H9 (cell line): Measurements from ENCODE around the gene MAGI1. TPM values are rescaled to one million over a fixed set of nuclear protein-coding genes. Genes with fewer than 3 reads are reported as not detected.

Experiments used
- DNase-seq: peaks from one replicate; pipeline ENCODE4 v3.0.0-alpha.2; 2017
- H2AFZ ChIP-seq: one replicate; pipeline ENCODE4 v1.6.1; 2013; ENCODE audit warnings: mild to moderate bottlenecking, low read length, control low read depth, moderate library complexity
- H2AK5ac ChIP-seq: 2 replicates; pipeline ENCODE4 v1.6.1; 2013; ENCODE audit warnings: low read length, control low read depth, mixed read lengths; ENCODE audit not compliant: insufficient read length
- H2BK120ac ChIP-seq: one replicate; pipeline ENCODE4 v1.6.1; 2013; ENCODE audit warnings: low read depth, mild to moderate bottlenecking, low read length, control low read depth, inconsistent platforms; ENCODE audit not compliant: poor library complexity, severe bottlenecking
- H2BK12ac ChIP-seq: 2 replicates; pipeline ENCODE4 v1.6.1; 2013; ENCODE audit warnings: low read length, control low read depth, mixed read lengths, low read depth; ENCODE audit not compliant: insufficient read length
- H2BK15ac ChIP-seq: 2 replicates; pipeline ENCODE4 v1.6.1; 2013; ENCODE audit warnings: low read depth, low read length, control low read depth
- H2BK20ac ChIP-seq: one replicate; pipeline ENCODE4 v1.6.1; 2013; ENCODE audit warnings: low read depth, mild to moderate bottlenecking, low read length, control low read depth, inconsistent platforms; ENCODE audit not compliant: poor library complexity, severe bottlenecking
- H2BK5ac ChIP-seq: 2 replicates; pipeline ENCODE4 v1.6.1; 2013; ENCODE audit warnings: low read length, control low read depth, mixed read lengths; ENCODE audit not compliant: insufficient read length
- H3K14ac ChIP-seq: 2 replicates; pipeline ENCODE4 v1.6.1; 2013; ENCODE audit warnings: low read length, control low read depth; ENCODE audit not compliant: insufficient read depth
- H3K18ac ChIP-seq: 2 replicates; pipeline ENCODE4 v1.6.1; 2013; ENCODE audit warnings: low read depth, mild to moderate bottlenecking, mixed read lengths, low read length, control low read depth; ENCODE audit not compliant: insufficient read length
- H3K23ac ChIP-seq: 2 replicates; pipeline ENCODE4 v1.6.1; 2013; ENCODE audit warnings: low read length, control low read depth, mixed read lengths, low read depth; ENCODE audit not compliant: insufficient read length
- H3K23me2 ChIP-seq: 2 replicates; pipeline ENCODE4 v1.6.1; 2013; ENCODE audit warnings: low read depth, mild to moderate bottlenecking, mixed read lengths, low read length, control low read depth; ENCODE audit not compliant: insufficient read length, poor library complexity, severe bottlenecking
- H3K27ac ChIP-seq: 2 replicates; pipeline ENCODE4 v1.5.1; 2013; ENCODE audit warnings: low read length, control low read depth, mixed read lengths, low read depth; ENCODE audit not compliant: insufficient read length
- H3K27me3 ChIP-seq: 2 replicates; pipeline ENCODE4 v1.6.1; 2013; ENCODE audit warnings: low read length, control low read depth, inconsistent platforms; ENCODE audit not compliant: insufficient read depth
- H3K4ac ChIP-seq: 2 replicates; pipeline ENCODE4 v1.6.1; 2013; ENCODE audit warnings: low read depth, mild to moderate bottlenecking, control low read depth, inconsistent platforms, low read length, moderate library complexity
- H3K4me1 ChIP-seq: 2 replicates; pipeline ENCODE4 v1.6.1; 2013; ENCODE audit warnings: low read length, control low read depth, inconsistent platforms; ENCODE audit not compliant: insufficient read depth
- H3K4me2 ChIP-seq: 2 replicates; pipeline ENCODE4 v1.6.1; 2013; ENCODE audit warnings: low read length, control low read depth, mixed read lengths; ENCODE audit not compliant: insufficient read length, insufficient read depth
- H3K56ac ChIP-seq: 2 replicates; pipeline ENCODE4 v1.6.1; 2013; ENCODE audit warnings: low read depth, mild to moderate bottlenecking, mixed read lengths, low read length, control low read depth; ENCODE audit not compliant: insufficient read length
- H3K79me1 ChIP-seq: 2 replicates; pipeline ENCODE4 v1.6.1; 2013; ENCODE audit warnings: low read depth, mild to moderate bottlenecking, moderate library complexity, low read length, control low read depth, inconsistent platforms; ENCODE audit not compliant: insufficient read depth, poor library complexity, severe bottlenecking
- H3K79me2 ChIP-seq: 2 replicates; pipeline ENCODE4 v1.6.1; 2013; ENCODE audit warnings: low read length, control low read depth, inconsistent platforms; ENCODE audit not compliant: insufficient read depth
- H3K9ac ChIP-seq: 2 replicates; pipeline ENCODE4 v1.6.1; 2013; ENCODE audit warnings: low read length, control low read depth, mixed read lengths; ENCODE audit not compliant: insufficient read length; ENCODE audit errors: extremely low read depth
- H3K9me3 ChIP-seq: one replicate; pipeline ENCODE4 v1.6.1; 2013; ENCODE audit warnings: low read depth, low read length, inconsistent platforms; ENCODE audit not compliant: control insufficient read depth
- H3T11ph ChIP-seq: one replicate; pipeline ENCODE4 v1.6.1; 2013; ENCODE audit warnings: mild to moderate bottlenecking, low read length, control low read depth, inconsistent platforms
- H4K20me1 ChIP-seq: one replicate; pipeline ENCODE4 v1.6.1; 2013; ENCODE audit not compliant: control insufficient read depth, insufficient read length, insufficient read depth
- H4K5ac ChIP-seq: 2 replicates; pipeline ENCODE4 v1.6.1; 2013; ENCODE audit warnings: low read depth, mild to moderate bottlenecking, mixed read lengths, low read length, control low read depth; ENCODE audit not compliant: insufficient read length
- H4K8ac ChIP-seq: replicated peaks from 2 replicates; pipeline ENCODE4 v1.6.1; 2013; ENCODE audit warnings: low read length, control low read depth, mixed read lengths, low read depth; ENCODE audit not compliant: insufficient read length
- H4K91ac ChIP-seq: 2 replicates; pipeline ENCODE4 v1.6.1; 2013; ENCODE audit warnings: low read depth, mild to moderate bottlenecking, moderate library complexity, mixed read lengths, low read length, control low read depth; ENCODE audit not compliant: insufficient read length
- H3K27ac Mint-ChIP-seq, 3 experiments: 2 replicates in 2 of 3; 3 replicates in 1 of 3; pipeline ENCODE4 v1.8.0; 2020 to 2021; ENCODE audit warnings: mixed read lengths in 3 of 3, mild to moderate bottlenecking in 1 of 3, moderate library complexity in 1 of 3
- H3K27me3 Mint-ChIP-seq: 2 replicates; pipeline ENCODE4 v1.8.0; 2021; ENCODE audit warnings: low read depth, mild to moderate bottlenecking, moderate library complexity, mixed read lengths
- H3K36me3 Mint-ChIP-seq, 3 experiments: 2 replicates in 2 of 3; 3 replicates in 1 of 3; pipeline ENCODE4 v1.8.0; 2020 to 2021; ENCODE audit warnings: low read depth in 3 of 3, mixed read lengths in 3 of 3; ENCODE audit not compliant: insufficient read depth in 1 of 3
- H3K4me1 Mint-ChIP-seq, 2 experiments: 2 replicates each; pipeline ENCODE4 v1.8.0; 2020; ENCODE audit warnings: mixed read lengths in 2 of 2
- H3K4me3 Mint-ChIP-seq, 2 experiments: 2 replicates in 1 of 2; 3 replicates in 1 of 2; pipeline ENCODE4 v1.8.0; 2020 to 2021; ENCODE audit warnings: mild to moderate bottlenecking in 2 of 2, mixed read lengths in 2 of 2, moderate library complexity in 1 of 2
- H3K9me3 Mint-ChIP-seq, 2 experiments: 2 replicates in 1 of 2; 3 replicates in 1 of 2; pipeline ENCODE4 v1.8.0; 2020; ENCODE audit warnings: mild to moderate bottlenecking in 2 of 2, mixed read lengths in 2 of 2, moderate library complexity in 1 of 2
- WGBS: extraction: QIAGEN DNeasy Blood & Tissue Kit; methylation state at CpG from one replicate; pipeline ENCODE4 v1.1.7; 2013; ENCODE audit warnings: missing lambda C conversion rate, low lambda C conversion rate, mixed read lengths; ENCODE audit not compliant: insufficient read length; ENCODE audit errors: extremely low coverage; 5-methylcytosine and 5-hydroxymethylcytosine counted together
- total RNA-seq: library from RNA; stranded (reverse); gene quantifications from 2 replicates; pipeline ENCODE4 v1.2.1, GENCODE V29; 2021
- TF ChIP-seq, protein P1 (sequence below): fragments of 200-600 bp; sonication (generic); conservative IDR thresholded peaks from 3 replicates; pipeline ENCODE4 v1.8.0; 2021; ENCODE audit warnings: antibody characterized with exemption, mild to moderate bottlenecking

Gene MAGI1
- total RNA-seq, 1 experiment from 2014 or later, result 65.7 TPM

GRCh38 chr3:66039590-66039887 lies 821 bp upstream of the MAGI1 start:
- no peak overlapping the region for H4K5ac ChIP-seq
- H3K9me3 ChIP-seq, result no peaks in the 10 kb centered on the region
- H4K8ac ChIP-seq, result no peak overlapping the region
- H4K91ac ChIP-seq, result no peak overlapping the region
- H3K14ac ChIP-seq, result peak overlapping the region; percentile 74
- peak; percentile 63 for DNase-seq
- TF ChIP-seq, protein P1, sequence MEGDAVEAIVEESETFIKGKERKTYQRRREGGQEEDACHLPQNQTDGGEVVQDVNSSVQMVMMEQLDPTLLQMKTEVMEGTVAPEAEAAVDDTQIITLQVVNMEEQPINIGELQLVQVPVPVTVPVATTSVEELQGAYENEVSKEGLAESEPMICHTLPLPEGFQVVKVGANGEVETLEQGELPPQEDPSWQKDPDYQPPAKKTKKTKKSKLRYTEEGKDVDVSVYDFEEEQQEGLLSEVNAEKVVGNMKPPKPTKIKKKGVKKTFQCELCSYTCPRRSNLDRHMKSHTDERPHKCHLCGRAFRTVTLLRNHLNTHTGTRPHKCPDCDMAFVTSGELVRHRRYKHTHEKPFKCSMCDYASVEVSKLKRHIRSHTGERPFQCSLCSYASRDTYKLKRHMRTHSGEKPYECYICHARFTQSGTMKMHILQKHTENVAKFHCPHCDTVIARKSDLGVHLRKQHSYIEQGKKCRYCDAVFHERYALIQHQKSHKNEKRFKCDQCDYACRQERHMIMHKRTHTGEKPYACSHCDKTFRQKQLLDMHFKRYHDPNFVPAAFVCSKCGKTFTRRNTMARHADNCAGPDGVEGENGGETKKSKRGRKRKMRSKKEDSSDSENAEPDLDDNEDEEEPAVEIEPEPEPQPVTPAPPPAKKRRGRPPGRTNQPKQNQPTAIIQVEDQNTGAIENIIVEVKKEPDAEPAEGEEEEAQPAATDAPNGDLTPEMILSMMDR, result no peak; the same call in 2 of the 3 replicates
- H2BK15ac ChIP-seq, result no peak overlapping the region
- no peak overlapping the region for H2BK20ac ChIP-seq
- peak overlapping the region; percentile 87 for H3K4me2 ChIP-seq
- no peak overlapping the region for H2AFZ ChIP-seq
- H3K9ac ChIP-seq, result peak overlapping the region; percentile 70
- H3K79me2 ChIP-seq, result peaks cover 8% of the 10 kb centered on the region; the same call in 1 of the 2 replicates
- H3K9me3 Mint-ChIP-seq, result no peaks in the 10 kb centered on the region
- H3K27me3 ChIP-seq, result no peaks in the 10 kb centered on the region
- peak overlapping the region; percentile 95 to 97 for H3K4me3 Mint-ChIP-seq
- no peak overlapping the region for H3K56ac ChIP-seq
- no peaks in the 10 kb centered on the region for H4K20me1 ChIP-seq
- H3K4me1 Mint-ChIP-seq, result peaks cover 32 to 44% of the 10 kb centered on the region in 2 experiments
- H3K79me1 ChIP-seq, result no peaks in the 10 kb centered on the region
- H3K27ac Mint-ChIP-seq, result peak overlapping the region; percentile 55 to 99 (median 71); a peak in 3 of 7 replicates
- no peak overlapping the region for H3K23ac ChIP-seq
- H3K23me2 ChIP-seq, result peaks cover 36% of the 10 kb centered on the region
- H2BK5ac ChIP-seq, result no peak overlapping the region
- peaks cover 3 to 6% (median 6%) of the 10 kb centered on the region in 3 experiments; a peak in 5 of 7 replicates for H3K36me3 Mint-ChIP-seq
- H3K4ac ChIP-seq, result no peak overlapping the region
- no peak overlapping the region for H2BK120ac ChIP-seq
- no peak overlapping the region for H3T11ph ChIP-seq
- H3K4me1 ChIP-seq, result peaks cover 6% of the 10 kb centered on the region; the same call in 1 of the 2 replicates
- H2BK12ac ChIP-seq, result peak overlapping the region; percentile 18
- H3K27ac ChIP-seq, result no peak overlapping the region
- no CpG with 5 or more reads among the region's 20 CpGs for WGBS
- no peak overlapping the region for H2AK5ac ChIP-seq
- peak overlapping the region; percentile 43 for H3K18ac ChIP-seq
- no peaks in the 10 kb centered on the region; the same call in 1 of the 2 replicates for H3K27me3 Mint-ChIP-seq
